H1 (cell line): Measurements from ENCODE around the gene LRRC4. TPM values are rescaled to one million over a fixed set of nuclear protein-coding genes. Genes with fewer than 3 reads are reported as not detected.

Experiments
- KDM4A ChIP-seq: IDR thresholded peaks from one replicate; pipeline ENCODE4 v1.7.1; 2012; ENCODE audit warnings: low read depth, mild to moderate bottlenecking, moderate library complexity, low read length, inconsistent platforms; ENCODE audit not compliant: severe bottlenecking
- MAX ChIP-seq: IDR thresholded peaks from 2 replicates; pipeline ENCODE4 v1.6.1; 2012; ENCODE audit warnings: inconsistent platforms
- PHF8 ChIP-seq: fragments of 200-600 bp; sonication (generic); conservative IDR thresholded peaks from 2 replicates; pipeline ENCODE4 v1.7.1; 2012; ENCODE audit warnings: low read depth, mild to moderate bottlenecking, inconsistent platforms, low read length, moderate library complexity
- POLR2AphosphoS5 ChIP-seq: IDR thresholded peaks from 2 replicates; pipeline ENCODE4 v1.6.1; 2011; ENCODE audit warnings: low read depth, low read length
- POU5F1 ChIP-seq: IDR thresholded peaks from 2 replicates; pipeline ENCODE4 v1.6.1; 2011; ENCODE audit warnings: low read depth, mild to moderate bottlenecking, low read length, moderate library complexity
- TAF1 ChIP-seq: IDR thresholded peaks from 2 replicates; pipeline ENCODE4 v1.6.1; 2011; ENCODE audit warnings: mild to moderate bottlenecking, low read depth, low read length
- polyA plus RNA-seq, 7 experiments: library from polyadenylated mRNA; depleted of rRNA in 3 of 7; stranded (reverse) in 5 of 7; unstranded in 2 of 7; fragments of >200 nt in 5 of 7; fragments of 200-250 nt in 2 of 7; gene quantifications; 1 replicate in 5 of 7; 2 replicates in 1 of 7; 4 replicates in 1 of 7; pipeline versions ENCODE4 v1.2.1 to v1.2.3, GENCODE V29; 2011 to 2013; ENCODE audit warnings: missing spikeins in 2 of 7, mixed read lengths in 2 of 7
- total RNA-seq: library from RNA; stranded (reverse); fragmentation: NEBNext Ultra II Directional; extraction: Animal tissue kit (Norgen Biotek cat#: 25700); gene quantifications from 2 replicates; pipeline ENCODE4 v1.2.1, GENCODE V29; 2021
- TF ChIP-seq, protein P1 (sequence below): IDR thresholded peaks from 2 replicates; pipeline ENCODE4 v1.6.1; 2011; ENCODE audit warnings: low read depth, mild to moderate bottlenecking, low read length; ENCODE audit not compliant: insufficient read depth

The LRRC4 gene
- total and polyA plus RNA-seq, 2 of the 8 experiments (the other 6 are each of a cell fraction or from before 2014, with no cell fraction given), result 13.4 to 16.4 TPM

GRCh38 chr7:128031901-128032604 is 816 bp upstream of the LRRC4 start (continued):
- peak; percentile 13; the same call in 1 of the 2 replicates for TF ChIP-seq MAX
- peak; percentile 58; the same call in 1 of the 2 replicates for TF ChIP-seq POLR2AphosphoS5
- 0 out of 2 replicates have a peak, but pooled peaks have one; percentile 3 for TF ChIP-seq PHF8
- peak; percentile 12 for TF ChIP-seq KDM4A
- 0 out of 2 replicates have a peak, but pooled peaks have one; percentile 44 for TF ChIP-seq TAF1
- TF ChIP-seq, protein P1, sequence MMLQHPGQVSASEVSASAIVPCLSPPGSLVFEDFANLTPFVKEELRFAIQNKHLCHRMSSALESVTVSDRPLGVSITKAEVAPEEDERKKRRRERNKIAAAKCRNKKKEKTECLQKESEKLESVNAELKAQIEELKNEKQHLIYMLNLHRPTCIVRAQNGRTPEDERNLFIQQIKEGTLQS, result no peak
- TF ChIP-seq POU5F1, result no peak
- TF ChIP-seq, all 59 proteins: peak for 7
